ENCODE data around the gene CEACAM4.

DNA sequence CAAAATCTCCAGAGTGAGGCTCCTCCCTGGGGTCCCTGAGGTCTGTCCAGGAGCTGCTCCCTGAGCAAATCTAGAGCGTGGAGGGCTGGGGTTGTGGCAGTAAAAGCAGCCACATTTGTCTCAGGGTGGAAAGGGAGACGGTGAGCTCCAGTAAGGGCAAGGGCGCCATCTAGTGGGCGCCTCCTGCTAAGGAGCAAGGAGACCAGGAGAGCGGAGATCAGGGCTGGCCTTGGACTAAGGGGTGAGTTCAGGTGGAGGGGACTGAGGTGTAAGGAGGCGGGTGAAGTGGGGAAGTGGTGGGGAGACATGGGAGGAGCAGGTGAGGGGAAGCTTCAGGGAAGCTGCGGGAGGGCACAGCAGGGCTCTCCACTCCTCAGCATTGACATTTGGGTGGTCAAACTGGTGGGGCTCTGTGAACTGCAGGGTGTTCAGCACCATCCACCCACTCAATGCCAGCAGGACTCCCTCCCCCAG is 56.2 kb downstream of the CEACAM4 start:
- no peak for TF ChIP-seq YY1 (IDR thresholded peaks at IDR 0.05; ENCODE audit: low read depth)
- TF ChIP-seq TAF1 (IDR thresholded peaks at IDR 0.05; ENCODE audit: low read depth) = no peak
- TF ChIP-seq TEAD4 (IDR thresholded peaks at IDR 0.05) = no peak
- no peak for TF ChIP-seq CREB1 (IDR thresholded peaks at IDR 0.05; ENCODE audit: low read depth)
- no peak for TF ChIP-seq ZBTB7A (IDR thresholded peaks at IDR 0.05; ENCODE audit: low read depth)

Data from Ishikawa (cell line).